IPS-NIHi7 (cell line): ENCODE measurements around the gene VSTM2A.

Source experiments
- DNase-seq: peaks from one replicate; pipeline ENCODE4 v3.0.0; 2012; ENCODE audit warnings: mixed read lengths; ENCODE audit errors: extremely low spot score

Gene VSTM2A

DNA sequence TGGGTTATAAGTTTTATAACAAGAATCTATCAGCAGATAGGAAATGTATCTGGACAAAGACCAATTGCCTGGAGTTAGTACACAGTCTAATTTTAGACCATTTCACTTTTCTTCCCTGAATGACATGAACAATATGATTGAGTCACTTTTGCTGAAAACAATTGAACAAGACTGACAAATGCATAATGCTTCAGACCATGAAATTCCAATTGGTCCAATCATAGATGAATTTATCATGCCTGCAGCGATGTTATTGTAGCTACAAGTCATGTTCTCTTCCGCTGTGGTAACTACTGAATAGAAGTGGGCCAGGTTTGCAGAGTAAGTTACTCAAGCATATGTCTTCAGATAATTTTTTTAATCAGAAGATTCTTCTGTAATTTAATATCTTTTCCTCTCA is 73.4 kb downstream of the VSTM2A start:
- no peak for DNase-seq
